ENCODE results near the gene MCUR1.
A peak's percentile ranks its signal among the peaks of the same experiment; 100 is the strongest.
"Not testable (repeated sequence)": the region's sequence is repeated elsewhere in the genome, so short reads cannot be mapped to it uniquely, and the experiment has no call there.

MCUR1 gene

DNA sequence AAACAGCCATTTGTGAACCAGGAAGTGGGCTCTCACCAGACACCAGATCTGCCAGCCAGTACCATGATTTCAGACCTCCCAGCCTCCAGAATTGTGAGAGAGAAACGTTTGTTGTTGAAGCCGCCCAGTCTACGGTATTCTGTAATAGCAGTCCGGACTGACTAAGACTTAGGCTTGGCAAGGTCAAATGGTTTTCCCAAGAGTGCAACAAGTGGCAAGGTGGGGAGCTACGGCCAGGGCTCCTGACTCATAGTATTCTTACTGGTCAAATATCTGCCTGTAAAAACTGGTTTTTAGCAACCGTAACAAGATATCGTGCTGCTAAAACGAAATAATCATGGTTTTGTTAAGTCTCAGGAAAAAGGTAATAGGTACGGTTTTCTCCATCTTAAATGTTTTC is 37.8 kb downstream of the MCUR1 start:
- DNase-seq (ENCODE audit: low spot score): no peak

DNA sequence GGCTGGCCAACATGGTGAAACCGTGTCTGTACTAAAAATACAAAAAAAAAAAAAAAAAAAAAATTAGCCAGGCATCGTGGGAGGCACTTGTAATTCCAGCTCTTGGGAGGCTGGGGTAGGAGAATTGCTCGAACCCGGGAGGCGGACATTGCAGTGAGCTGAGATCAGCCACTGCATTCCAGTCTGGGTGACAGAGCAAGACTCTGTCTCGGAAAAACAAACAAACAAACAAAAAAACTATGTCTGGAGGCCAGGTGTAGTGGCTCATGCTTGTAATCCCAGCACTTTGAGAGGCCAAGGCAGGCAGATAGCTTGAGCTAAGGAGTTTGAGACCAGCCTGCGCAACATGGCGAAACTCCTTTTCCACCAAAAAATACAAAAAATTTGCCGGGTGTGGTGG is 38.9 kb downstream of the MCUR1 start:
- not testable (repeated sequence) for DNase-seq (ENCODE audit: low spot score)

- DNase-seq (ENCODE audit: low spot score): not testable (repeated sequence)
Measured at GRCh38 chr6:13772358-13773030, 41.9 kb downstream of the MCUR1 start.

- no peak for DNase-seq (ENCODE audit: low spot score)
Measured at GRCh38 chr6:13769655-13770053, 44.7 kb downstream of the MCUR1 start.

DNA sequence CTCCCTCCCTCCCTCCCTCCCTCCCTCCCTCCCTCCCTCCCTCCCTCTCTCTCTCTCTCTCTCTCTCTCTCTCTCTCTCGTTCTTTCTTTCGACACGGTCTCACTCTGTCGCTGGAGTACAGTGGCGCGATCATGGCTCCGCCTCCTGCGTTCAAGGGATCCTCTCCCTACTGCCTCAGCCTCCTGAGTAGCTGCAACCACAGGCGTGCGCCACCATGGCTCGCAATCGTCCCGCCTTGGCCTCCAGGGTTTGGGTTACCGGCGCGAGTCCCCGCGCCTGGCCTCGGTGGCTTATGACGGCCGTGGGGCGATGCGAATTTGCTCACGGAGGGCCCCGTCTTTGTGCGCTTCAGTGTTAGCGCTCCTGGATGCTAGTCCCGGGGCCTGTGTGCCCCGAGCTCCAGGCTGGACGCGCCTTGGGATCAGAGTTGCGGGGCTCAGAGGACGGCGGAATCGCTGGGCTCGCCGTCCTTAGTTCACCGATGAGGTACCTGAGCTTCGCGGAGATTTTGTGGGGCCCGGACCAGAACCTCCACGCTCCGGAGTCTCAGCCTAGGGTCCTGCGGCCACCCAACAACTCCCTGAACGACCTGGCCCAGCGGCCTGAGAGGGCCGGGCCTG is 45.2 kb downstream of the MCUR1 start:
- DNase-seq (ENCODE audit: low spot score): no peak

- DNase-seq (ENCODE audit: low spot score): peak; percentile 49
Measured at GRCh38 chr6:13767121-13767808, 47.1 kb downstream of the MCUR1 start.

DNA sequence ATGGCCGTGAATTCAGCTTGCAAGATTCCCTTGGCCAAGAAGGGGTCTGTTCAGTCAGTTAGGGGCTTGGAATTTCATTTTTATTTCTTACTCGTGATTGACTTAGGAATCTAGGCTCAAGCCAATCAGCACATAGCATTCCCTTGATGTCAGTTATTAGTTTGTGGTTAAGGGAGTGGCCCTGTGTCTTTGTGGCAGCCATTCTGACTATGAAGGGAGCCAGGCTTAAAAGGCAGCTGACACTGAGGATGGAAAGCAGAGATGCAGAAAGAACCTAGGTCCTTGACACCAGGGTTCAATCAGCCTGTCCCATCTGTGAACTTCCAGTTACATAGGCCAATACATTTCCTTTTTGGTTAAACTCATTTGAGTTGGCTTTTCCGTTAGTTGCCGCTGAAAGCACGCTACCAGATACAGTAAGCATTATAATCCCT is 48.1 kb downstream of the MCUR1 start:
- no peak for DNase-seq (ENCODE audit: low spot score)

GRCh38 chr6:13765570-13765969 is 48.8 kb downstream of the MCUR1 start:
- no peak for DNase-seq (ENCODE audit: low spot score)

DNA sequence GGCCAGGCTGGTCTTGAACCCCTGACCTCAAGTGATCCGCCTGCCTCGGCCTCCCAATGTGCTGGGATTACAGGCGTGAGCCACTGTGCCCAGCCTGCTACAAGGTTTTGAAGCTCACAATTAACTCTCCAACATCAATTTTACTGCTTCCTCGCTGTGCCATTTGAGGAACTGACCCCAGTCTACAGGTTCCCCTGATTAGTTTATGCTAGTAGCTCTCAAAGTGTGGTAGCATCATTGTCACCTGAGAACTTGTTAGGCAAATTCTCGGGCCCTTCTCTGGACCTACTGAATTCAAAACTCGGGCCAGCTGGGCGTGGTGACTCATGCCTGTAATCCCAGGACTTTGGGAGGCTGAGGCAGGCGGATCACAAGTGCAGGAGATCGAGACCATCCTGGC is 49.4 kb downstream of the MCUR1 start:
- DNase-seq (ENCODE audit: low spot score): no peak

DNA sequence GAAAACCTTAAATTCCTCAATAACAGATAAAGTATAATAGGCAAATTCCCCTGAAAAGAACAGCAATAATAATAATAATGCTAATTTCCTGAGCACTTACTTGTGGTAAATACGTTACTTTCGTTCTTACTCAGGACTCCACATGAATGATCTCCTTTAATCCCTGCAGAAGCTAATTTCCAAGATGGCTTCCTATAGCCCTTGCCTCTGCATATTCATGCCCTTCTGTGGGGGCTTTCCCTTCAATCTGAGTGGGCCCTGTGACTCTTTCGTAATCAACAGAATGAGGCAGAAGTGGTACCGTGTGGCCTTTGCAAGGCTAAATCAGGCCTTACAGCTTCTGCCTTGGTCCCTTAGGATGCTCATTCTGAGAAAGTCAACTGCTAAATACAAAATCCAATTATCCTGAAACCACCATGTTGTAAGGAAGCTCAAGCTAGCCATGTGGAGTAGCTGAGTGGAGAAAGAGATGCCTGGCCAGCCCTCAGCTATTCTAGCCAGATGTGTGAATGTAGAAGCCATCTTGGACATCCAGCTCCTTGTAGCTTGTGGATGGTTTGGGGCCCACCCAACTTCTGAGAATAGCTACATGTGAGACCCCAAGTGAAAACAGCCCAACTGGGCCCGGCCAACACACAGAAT is 50.5 kb downstream of the MCUR1 start:
- DNase-seq (ENCODE audit: low spot score): no peak

GRCh38 chr6:13762611-13763441 is 51.5 kb downstream of the MCUR1 start:
- DNase-seq (ENCODE audit: low spot score): peak; percentile 82

- no peak for DNase-seq (ENCODE audit: low spot score)
Measured at GRCh38 chr6:13761361-13762036, 52.9 kb downstream of the MCUR1 start.

DNA sequence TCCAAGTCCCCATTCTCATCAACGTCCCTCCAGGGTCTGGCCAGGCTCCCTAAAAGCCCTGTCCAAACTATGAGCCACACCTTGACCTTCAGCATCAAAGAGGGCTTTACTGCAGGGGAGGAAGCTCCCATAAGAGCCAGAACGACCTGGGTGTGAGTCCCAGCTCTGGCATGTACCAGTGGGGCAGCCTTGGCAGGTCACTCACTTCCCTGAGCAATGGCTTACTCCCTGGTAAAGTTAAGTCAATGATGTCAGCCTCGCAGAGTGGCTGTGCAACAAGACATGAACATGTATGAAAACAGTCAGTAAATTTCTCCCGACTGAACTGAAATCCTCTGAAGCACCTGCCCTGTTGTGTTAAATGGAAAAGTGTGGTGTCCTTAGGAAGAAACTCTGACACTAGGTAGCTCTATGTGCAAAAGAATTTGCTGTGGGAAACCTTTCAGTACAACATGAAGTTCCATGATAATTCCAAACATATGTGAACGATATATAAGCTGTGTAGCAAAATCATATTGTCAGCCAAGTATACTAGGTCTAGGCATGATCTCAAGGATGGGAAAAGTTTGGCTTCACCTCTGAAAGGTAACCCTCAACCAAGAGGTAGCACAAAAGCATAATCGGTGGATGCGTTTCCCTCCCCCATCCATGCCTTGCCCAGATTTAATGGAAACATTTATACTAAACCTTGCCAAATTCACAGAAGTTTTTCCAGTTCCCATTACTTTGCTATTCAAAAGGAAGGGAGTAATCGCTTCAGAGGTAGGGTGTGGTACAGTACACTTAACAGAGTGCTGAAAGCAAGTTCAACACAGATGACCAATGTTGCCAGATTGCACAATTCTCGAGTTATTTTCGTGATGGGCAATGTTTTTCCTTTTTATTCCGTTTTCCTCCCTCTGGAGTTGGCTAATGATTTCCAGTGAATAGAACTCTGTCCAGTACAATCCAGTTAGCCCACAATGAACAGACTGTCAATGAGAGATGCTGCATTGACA is 53.8 kb downstream of the MCUR1 start:
- no peak for DNase-seq (ENCODE audit: low spot score)

- DNase-seq (ENCODE audit: low spot score): no peak
Measured at GRCh38 chr6:13759025-13759424, 55.3 kb downstream of the MCUR1 start.

- no peak for DNase-seq (ENCODE audit: low spot score)
Measured at GRCh38 chr6:13754644-13755043, 59.7 kb downstream of the MCUR1 start.

GRCh38 chr6:13743736-13744127 is 70.6 kb downstream of the MCUR1 start:
- no peak for DNase-seq (ENCODE audit: low spot score)

- no peak for DNase-seq (ENCODE audit: low spot score)
Measured at GRCh38 chr6:13742961-13743735, 71.2 kb downstream of the MCUR1 start.

GRCh38 chr6:13741365-13741764 is 73.0 kb downstream of the MCUR1 start:
- DNase-seq (ENCODE audit: low spot score): peak; percentile 19

Data from Ammon's horn (tissue), 1 donor.